ENCODE data around the gene SREBF1. TPM values are rescaled to one million over a fixed set of nuclear protein-coding genes. Genes with fewer than 3 reads are reported as not detected.

Gene SREBF1
- total and polyA plus RNA-seq, 4 experiments from 2014 or later = 5.0 to 15.5 (median 10.8) TPM

DNA sequence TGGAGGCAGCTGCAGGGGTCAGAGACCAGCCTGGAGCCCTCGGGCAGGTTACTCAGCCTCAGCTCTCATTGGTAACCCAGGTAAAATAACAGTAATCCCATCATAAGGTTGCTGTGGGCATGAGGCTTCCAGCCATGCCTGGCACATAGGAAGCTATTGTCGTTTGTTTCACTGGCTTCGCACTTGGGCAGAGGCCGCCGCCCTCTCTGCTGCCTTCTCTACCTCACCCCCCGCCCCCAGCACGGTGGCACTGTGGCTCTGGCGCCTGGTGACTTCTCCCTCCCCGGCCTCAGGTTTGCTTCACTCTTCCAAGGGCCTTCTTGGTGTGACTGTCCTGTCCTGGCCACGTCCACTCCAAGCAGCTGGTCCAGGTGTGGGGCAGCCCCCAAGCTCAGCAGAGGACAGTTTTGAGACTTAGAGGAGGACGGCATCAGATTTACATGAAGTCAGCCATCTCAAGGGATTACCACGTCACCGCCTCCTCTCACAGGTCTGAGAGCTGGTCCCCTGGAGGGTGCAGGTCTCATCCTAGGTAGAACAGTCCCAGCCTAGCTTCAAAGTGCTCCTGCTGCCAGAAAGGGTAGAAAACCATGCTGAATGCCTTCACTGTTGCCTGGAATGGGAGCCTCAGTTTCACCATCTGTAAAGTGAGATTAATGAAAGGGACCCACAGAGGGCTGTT, 34.8 kb downstream of the SREBF1 start:
- no peaks in the 10 kb centered on the region for H3K4me1 ChIP-seq (ENCODE audit: insufficient read depth, low read length)
- intact Hi-C loops (cut with micrococcal nuclease) = no loop called here
- Mint-ChIP-seq H3K27me3 (no peaks in the 10 kb centered on the region), H3K36me3 (peaks cover 0 to 6% of the 10 kb centered on the region in 2 donors), H3K27ac (no peak overlapping the region), H3K9me3 (no peaks in the 10 kb centered on the region), H3K4me1 (peaks cover 0 to 4% (median 1%) of the 10 kb centered on the region in 4 donors), H3K4me3 (no peak overlapping the region)
- H3K9me3 ChIP-seq (ENCODE audit: control insufficient read depth in 1 of 2, low read length in 2 of 2) = no peaks in the 10 kb centered on the region
- no peaks in the 10 kb centered on the region for H3K27me3 ChIP-seq (ENCODE audit: insufficient read depth, low read length)
- POLR2A ChIA-PET (ENCODE audit: partially characterized antibody) = interaction anchor here (0.6 kb wide), 1 partner anchor 112 kb away, joined by 3 read pairs; no protein-coding TSS in a partner anchor
- H3K4me3 ChIP-seq (ENCODE audit: low read length in 2 of 2) = no peak overlapping the region
- H3K36me3 ChIP-seq (ENCODE audit: insufficient read depth, low read length) = no peaks in the 10 kb centered on the region
- H3K27ac ChIP-seq (ENCODE audit: low read depth, low read length) = no peak overlapping the region
- no peak for DNase-seq
- CTCF ChIA-PET (ENCODE audit: partially characterized antibody) = interaction anchor here (0.8 to 3.1 kb wide), 2 partner anchors 9 to 228 kb away, joined by 3 to 7 read pairs; no protein-coding TSS in a partner anchor

DNA sequence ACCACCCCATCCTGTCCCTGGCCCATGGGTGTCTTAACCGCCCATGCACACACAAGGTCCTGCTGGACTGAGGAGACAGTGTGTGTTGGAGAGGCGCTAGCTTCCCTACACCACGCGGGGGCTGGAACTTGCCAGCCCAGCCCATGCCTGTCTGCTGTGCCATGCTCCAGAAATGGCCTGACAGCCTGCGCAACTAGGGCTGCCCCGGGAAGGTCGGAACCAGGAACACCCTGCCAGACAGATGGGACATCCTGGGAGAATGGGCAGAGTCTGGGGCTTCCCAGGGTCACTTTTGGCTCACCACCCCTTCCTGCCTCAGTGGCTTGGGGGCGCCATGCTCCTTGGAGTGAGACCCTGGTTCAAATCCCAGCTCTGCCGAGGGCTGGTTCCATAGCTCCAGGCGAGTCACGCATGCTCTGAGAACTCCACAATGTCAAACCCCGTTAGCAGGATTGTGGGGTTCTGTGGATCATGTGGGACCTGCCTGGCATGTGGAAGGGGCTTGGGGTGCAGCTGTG, 36.2 kb downstream of the SREBF1 start:
- Histone ChIP-seq H3K9me3 (ENCODE audit: control insufficient read depth in 1 of 2, low read length in 2 of 2) (no peaks in the 10 kb centered on the region), H3K27ac (ENCODE audit: low read depth, low read length) (no peak overlapping the region), H3K4me1 (ENCODE audit: insufficient read depth, low read length) (no peaks in the 10 kb centered on the region), H3K27me3 (ENCODE audit: insufficient read depth, low read length) (no peaks in the 10 kb centered on the region), H3K4me3 (ENCODE audit: low read length in 2 of 2) (no peak overlapping the region), H3K36me3 (ENCODE audit: insufficient read depth, low read length) (no peaks in the 10 kb centered on the region)
- Mint-ChIP-seq H3K36me3 (peaks cover 0 to 6% of the 10 kb centered on the region in 2 donors), H3K27me3 (no peaks in the 10 kb centered on the region), H3K4me3 (no peak overlapping the region), H3K4me1 (peaks cover 0 to 4% (median 0%) of the 10 kb centered on the region in 4 donors), H3K9me3 (no peaks in the 10 kb centered on the region), H3K27ac (no peak overlapping the region)
- intact Hi-C loops (cut with micrococcal nuclease) = no loop called here
- DNase-seq = no peak
- CTCF ChIA-PET (ENCODE audit: partially characterized antibody) = interaction anchor here (0.8 to 3.1 kb wide), 2 partner anchors 11 to 230 kb away, joined by 3 to 7 read pairs; no protein-coding TSS in a partner anchor
- POLR2A ChIA-PET (ENCODE audit: partially characterized antibody) = no interaction called here

DNA sequence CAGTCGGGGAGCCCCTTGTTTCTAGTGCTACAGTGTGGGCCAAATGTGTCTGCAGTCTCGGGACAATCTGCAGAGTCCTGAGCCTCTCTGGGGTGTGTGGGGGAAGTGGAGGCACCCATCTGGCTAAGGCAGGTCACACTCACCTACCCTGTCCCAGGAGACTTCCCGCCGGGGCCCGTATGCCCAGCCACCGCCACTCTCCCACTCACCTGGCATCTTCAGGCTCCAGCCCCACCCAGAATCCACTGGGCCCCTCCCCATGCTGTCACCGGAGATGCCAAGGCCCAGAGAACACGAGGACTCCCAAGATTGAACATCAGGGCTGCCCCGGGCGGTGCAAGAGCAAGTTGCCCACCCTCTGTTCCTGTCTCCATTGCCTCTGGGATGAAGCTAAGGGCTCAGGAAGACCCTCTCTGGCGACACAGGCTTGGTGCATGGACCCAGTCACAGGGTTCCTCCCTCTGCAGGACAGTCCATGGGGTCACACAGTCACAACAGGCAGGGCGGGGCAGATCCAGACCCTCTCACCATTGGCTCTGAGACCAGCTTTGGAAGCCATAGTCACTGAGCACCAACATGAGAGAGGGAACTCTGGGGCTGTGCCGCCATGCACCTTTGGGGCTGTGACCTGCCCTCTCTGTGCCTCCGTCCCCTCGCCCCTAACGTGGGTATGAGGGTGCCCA, 38.1 kb downstream of the SREBF1 start:
- H3K27ac ChIP-seq (ENCODE audit: low read depth, low read length) = no peak overlapping the region
- DNase-seq = no peak
- no peaks in the 10 kb centered on the region for H3K9me3 ChIP-seq (ENCODE audit: control insufficient read depth in 1 of 2, low read length in 2 of 2)
- Mint-ChIP-seq H3K4me3 (no peak overlapping the region), H3K27me3 (no peaks in the 10 kb centered on the region), H3K27ac (no peak overlapping the region), H3K4me1 (peaks cover 2 to 6% (median 3%) of the 10 kb centered on the region in 4 donors), H3K36me3 (no peaks in the 10 kb centered on the region), H3K9me3 (no peaks in the 10 kb centered on the region)
- H3K27me3 ChIP-seq (ENCODE audit: insufficient read depth, low read length) = no peaks in the 10 kb centered on the region
- no peak overlapping the region for H3K4me3 ChIP-seq (ENCODE audit: low read length in 2 of 2)
- ChIA-PET CTCF (ENCODE audit: partially characterized antibody) (no interaction called here), POLR2A (ENCODE audit: partially characterized antibody) (no interaction called here)
- intact Hi-C loops (cut with micrococcal nuclease) = no loop called here
- peaks cover 1% of the 10 kb centered on the region for H3K4me1 ChIP-seq (ENCODE audit: insufficient read depth, low read length)
- H3K36me3 ChIP-seq (ENCODE audit: insufficient read depth, low read length) = no peaks in the 10 kb centered on the region

DNA sequence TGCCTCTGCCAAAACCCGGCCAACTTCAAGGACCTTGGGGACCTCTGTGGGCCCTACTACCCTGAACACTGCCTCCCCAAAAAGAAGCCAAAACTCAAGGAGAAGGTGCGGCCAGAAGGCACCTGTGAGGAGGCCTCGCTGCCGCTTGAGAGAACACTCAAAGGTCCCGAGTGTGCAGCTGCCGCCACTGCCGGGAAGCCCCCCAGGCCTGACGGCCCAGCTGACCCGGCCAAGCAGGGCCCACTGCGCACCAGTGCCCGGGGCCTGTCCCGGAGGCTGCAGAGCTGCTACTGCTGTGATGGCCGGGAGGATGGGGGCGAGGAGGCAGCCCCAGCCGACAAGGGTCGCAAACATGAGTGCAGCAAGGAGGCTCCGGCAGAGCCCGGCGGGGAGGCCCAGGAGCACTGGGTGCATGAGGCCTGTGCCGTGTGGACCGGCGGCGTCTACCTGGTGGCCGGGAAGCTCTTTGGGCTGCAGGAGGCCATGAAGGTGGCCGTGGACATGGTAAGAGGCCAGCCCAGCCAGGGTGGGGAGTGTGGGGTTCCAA, 38.7 kb downstream of the SREBF1 start:
- Histone ChIP-seq H3K4me3 (ENCODE audit: low read length in 2 of 2) (no peak overlapping the region), H3K27me3 (ENCODE audit: insufficient read depth, low read length) (no peaks in the 10 kb centered on the region), H3K4me1 (ENCODE audit: insufficient read depth, low read length) (peaks cover 8% of the 10 kb centered on the region), H3K36me3 (ENCODE audit: insufficient read depth, low read length) (no peaks in the 10 kb centered on the region), H3K9me3 (ENCODE audit: control insufficient read depth in 1 of 2, low read length in 2 of 2) (no peaks in the 10 kb centered on the region), H3K27ac (ENCODE audit: low read depth, low read length) (no peak overlapping the region)
- ChIA-PET POLR2A (ENCODE audit: partially characterized antibody) (no interaction called here), CTCF (ENCODE audit: partially characterized antibody) (no interaction called here)
- intact Hi-C loops (cut with micrococcal nuclease) = no loop called here
- H3K36me3 Mint-ChIP-seq = no peaks in the 10 kb centered on the region
- no peak overlapping the region for H3K27ac Mint-ChIP-seq
- H3K9me3 Mint-ChIP-seq = no peaks in the 10 kb centered on the region
- H3K4me1 Mint-ChIP-seq = peaks cover 5 to 11% (median 8%) of the 10 kb centered on the region in 4 donors
- no peak for DNase-seq
- no peaks in the 10 kb centered on the region for H3K27me3 Mint-ChIP-seq
- no peak overlapping the region for H3K4me3 Mint-ChIP-seq

DNA sequence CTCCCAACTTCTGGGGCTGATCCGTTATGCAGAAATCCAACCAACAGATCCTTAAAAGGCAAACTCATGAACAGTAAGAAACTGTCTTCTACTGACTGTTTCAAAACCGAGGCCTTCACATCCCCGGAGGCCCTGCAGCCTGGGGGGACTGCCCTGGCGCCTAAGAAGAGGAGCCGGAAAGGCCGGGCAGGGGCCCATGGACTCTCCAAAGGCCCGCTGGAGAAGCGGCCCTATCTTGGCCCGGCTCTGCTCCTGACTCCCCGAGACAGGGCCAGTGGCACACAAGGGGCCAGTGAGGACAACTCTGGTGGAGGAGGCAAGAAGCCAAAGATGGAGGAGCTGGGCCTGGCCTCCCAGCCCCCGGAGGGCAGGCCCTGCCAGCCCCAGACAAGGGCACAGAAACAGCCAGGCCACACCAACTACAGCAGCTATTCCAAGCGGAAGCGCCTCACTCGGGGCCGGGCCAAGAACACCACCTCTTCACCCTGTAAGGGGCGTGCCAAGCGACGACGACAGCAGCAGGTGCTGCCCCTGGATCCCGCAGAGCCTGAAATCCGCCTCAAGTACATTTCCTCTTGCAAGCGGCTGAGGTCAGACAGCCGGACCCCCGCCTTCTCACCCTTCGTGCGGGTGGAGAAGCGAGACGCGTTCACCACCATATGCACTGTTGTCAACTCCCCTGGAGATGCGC, 39.5 kb downstream of the SREBF1 start:
- no peak for DNase-seq
- Histone ChIP-seq H3K27ac (ENCODE audit: low read depth, low read length) (no peak overlapping the region), H3K4me3 (ENCODE audit: low read length in 2 of 2) (no peak overlapping the region), H3K27me3 (ENCODE audit: insufficient read depth, low read length) (no peaks in the 10 kb centered on the region), H3K36me3 (ENCODE audit: insufficient read depth, low read length) (no peaks in the 10 kb centered on the region), H3K9me3 (ENCODE audit: control insufficient read depth in 1 of 2, low read length in 2 of 2) (no peaks in the 10 kb centered on the region), H3K4me1 (ENCODE audit: insufficient read depth, low read length) (peaks cover 15% of the 10 kb centered on the region)
- Mint-ChIP-seq H3K27ac (peak overlapping the region in 1 of 7 donors; percentile 19), H3K4me3 (no peak overlapping the region), H3K36me3 (no peaks in the 10 kb centered on the region), H3K27me3 (no peaks in the 10 kb centered on the region), H3K4me1 (peaks cover 9 to 19% (median 13%) of the 10 kb centered on the region in 4 donors), H3K9me3 (no peaks in the 10 kb centered on the region)
- ChIA-PET CTCF (ENCODE audit: partially characterized antibody) (no interaction called here), POLR2A (ENCODE audit: partially characterized antibody) (no interaction called here)
- intact Hi-C loops (cut with micrococcal nuclease) = no loop called here

DNA sequence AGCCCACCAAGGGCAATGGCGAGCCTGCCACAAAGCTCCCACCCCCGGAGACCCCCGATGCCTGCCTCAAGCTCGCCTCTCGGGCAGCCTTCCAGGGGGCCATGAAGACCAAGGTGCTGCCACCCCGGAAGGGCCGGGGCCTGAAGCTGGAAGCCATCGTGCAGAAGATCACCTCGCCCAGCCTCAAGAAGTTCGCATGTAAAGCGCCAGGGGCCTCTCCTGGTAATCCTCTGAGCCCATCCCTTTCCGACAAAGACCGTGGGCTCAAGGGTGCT, 40.1 kb downstream of the SREBF1 start:
- H3K27ac ChIP-seq (ENCODE audit: low read depth, low read length) = no peak overlapping the region
- Mint-ChIP-seq H3K27me3 (no peaks in the 10 kb centered on the region), H3K9me3 (no peaks in the 10 kb centered on the region), H3K4me1 (peaks cover 12 to 24% (median 18%) of the 10 kb centered on the region in 4 donors), H3K36me3 (no peaks in the 10 kb centered on the region), H3K4me3 (no peak overlapping the region), H3K27ac (peak overlapping the region in 1 of 7 donors; percentile 19)
- no peak overlapping the region for H3K4me3 ChIP-seq (ENCODE audit: low read length in 2 of 2)
- POLR2A ChIA-PET (ENCODE audit: partially characterized antibody) = no interaction called here
- H3K36me3 ChIP-seq (ENCODE audit: insufficient read depth, low read length) = no peaks in the 10 kb centered on the region
- intact Hi-C loops (cut with micrococcal nuclease) = no loop called here
- H3K27me3 ChIP-seq (ENCODE audit: insufficient read depth, low read length) = no peaks in the 10 kb centered on the region
- no peak for DNase-seq
- H3K4me1 ChIP-seq (ENCODE audit: insufficient read depth, low read length) = peaks cover 20% of the 10 kb centered on the region
- H3K9me3 ChIP-seq (ENCODE audit: control insufficient read depth in 1 of 2, low read length in 2 of 2) = no peaks in the 10 kb centered on the region
- CTCF ChIA-PET (ENCODE audit: partially characterized antibody) = no interaction called here
